ENCODE data around the gene UPK2.

UPK2 gene

DNA sequence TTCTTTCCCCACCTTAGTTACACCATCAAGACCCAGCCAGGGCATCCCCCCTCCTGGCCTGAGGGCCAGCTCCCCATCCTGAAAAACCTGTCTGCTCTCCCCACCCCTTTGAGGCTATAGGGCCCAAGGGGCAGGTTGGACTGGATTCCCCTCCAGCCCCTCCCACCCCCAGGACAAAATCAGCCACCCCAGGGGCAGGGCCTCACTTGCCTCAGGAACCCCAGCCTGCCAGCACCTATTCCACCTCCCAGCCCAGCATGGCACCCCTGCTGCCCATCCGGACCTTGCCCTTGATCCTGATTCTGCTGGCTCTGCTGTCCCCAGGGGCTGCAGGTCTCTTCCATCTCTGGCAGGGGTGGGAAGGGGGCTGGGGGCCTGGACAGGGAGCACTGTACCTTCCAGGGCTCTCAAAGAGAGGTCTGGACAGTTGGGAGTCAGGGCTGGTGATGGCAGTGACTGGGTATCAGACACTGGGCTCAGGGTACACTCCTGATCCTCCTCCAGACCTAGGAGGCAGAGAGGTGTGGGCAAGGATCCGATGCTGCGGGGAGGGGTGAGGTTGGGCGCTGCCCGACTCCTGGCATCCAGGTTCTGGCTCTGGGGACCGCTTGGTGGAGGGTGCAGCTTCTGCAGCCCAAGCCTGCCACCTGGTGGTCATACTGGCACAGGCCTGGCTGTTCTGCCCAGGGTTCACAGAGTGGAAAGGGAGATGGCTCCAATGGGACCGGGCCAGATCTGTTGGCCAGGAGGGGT, at the start of gene UPK2:
UPK2 (plus strand) TSS at position 205 of the 753 bp plus-strand sequence; CDS start at position 258, 53 bp downstream.
- FAIRE-seq (no peak), DNase-seq (ENCODE audit: low spot score) (peak; percentile 88)

DNA sequence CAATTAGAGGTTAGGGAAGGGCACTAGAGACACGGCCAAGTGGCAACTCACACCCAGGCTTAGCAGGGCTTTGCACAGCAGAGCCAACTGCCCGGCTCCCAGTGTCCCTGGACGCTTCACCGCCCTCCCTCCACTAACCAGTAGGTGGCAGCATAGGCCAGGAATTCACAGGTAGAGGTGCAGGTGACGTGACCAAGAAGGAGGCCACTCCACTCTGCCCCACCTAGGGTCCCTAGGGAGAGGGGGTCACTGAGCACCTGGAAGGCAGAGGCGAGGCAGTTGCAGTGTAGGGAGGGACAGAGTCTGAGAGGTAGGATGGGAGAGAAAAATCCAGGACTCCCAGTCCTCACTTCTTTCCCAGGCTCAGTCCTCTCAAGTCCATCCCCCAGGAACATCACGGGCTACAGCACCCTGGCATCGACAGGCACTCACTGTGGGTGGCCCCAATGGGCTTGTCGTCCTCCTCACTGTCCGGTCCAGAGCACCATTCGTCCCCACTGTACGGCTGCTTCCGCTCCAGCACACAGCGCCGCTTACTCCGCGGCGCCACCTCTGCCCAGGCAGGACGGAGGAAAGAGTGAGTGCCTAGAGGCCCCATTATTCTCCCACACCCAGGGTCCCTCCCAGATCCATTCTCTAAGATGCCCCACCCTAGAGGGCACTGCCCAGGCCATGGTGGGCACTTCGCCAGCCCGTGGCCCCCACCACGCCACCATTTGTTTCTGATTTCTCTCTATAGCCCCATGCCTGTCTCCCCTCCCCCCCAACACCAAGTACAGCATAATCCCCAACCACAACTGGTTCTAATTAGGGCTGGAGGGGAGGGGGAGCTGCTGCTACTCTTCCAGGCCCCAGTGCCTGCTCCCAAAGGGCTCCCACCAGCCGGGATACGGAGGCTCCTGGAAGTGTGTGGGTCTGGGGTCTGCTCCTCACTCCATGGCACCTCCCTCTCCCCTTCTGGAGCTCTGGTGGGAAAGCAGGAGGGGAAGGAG, 48.8 kb upstream of the UPK2 start:
- FAIRE-seq (no peak), DNase-seq (ENCODE audit: low spot score) (peak; percentile 61)

DNA sequence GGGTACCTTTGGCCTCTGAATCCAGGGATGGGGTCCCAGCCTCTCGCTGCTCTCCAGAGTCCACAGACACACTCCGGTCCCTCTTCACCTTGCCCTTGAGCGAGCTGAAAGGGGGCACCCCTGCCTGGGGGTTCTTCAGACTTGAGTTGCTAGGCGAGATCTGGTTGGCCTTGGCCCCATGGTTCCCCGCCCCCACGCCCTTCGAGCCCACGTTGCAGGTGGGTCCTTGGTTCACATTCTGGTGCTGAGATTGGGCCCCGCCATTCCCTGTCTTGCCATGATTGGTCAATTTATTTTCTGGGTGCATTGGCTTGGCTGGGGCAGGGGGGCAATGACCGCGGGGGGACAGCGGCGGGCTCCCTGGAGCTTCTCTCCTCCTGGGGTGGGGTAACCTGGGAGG, 47.8 kb upstream of the UPK2 start:
- FAIRE-seq: no peak
- no peak for DNase-seq (ENCODE audit: low spot score)

- DNase-seq (ENCODE audit: low spot score): peak; percentile 71
- no peak for FAIRE-seq
Measured at GRCh38 chr11:118908901-118909618, 47.0 kb upstream of the UPK2 start.

GRCh38 chr11:118909619-118910308, 46.3 kb upstream of the UPK2 start:
- FAIRE-seq (no peak), DNase-seq (ENCODE audit: low spot score) (no peak)

DNA sequence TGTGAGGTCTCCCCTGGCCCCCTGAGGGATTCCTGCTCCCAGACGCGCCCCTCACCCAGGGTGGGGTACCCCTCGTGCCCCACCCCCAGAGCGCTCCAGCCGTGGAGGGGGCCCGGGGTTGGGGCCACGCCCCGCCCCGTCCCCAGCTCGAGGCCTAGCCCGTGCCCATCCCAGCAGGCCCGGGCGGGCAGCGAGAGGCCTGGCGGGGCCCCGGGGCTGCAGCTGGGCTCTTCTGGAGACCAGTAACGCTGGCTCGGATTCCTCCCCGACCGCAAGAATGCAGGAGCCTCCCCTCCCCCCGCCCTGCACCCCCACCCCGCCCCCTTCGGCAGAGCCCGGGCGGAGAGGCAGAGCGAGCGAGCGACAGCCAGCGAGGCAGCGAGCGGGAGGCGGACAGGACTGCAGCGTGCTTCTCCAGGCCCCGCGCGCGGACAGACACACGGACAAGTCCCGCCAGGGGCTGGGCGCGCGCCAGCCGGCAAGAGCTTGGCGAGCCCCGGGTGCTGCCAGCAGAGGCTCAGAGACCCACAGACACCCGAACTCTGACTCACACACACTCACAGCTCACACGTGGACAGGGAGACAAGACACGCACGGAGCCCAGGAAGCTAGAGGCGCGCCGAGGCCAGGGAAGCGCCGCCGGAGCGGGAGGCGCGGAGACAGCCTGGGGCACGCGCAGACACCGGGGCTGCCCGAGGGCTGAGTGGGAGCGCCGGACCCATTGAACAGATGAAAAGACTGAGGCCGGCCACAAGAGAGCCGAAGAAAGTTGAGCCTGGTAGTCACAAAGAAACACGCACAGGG, 45.6 kb upstream of the UPK2 start:
- FAIRE-seq (no peak), DNase-seq (ENCODE audit: low spot score) (peak; percentile 74)

- DNase-seq (ENCODE audit: low spot score): no peak
Measured at GRCh38 chr11:118911113-118911879, 44.8 kb upstream of the UPK2 start.

DNA sequence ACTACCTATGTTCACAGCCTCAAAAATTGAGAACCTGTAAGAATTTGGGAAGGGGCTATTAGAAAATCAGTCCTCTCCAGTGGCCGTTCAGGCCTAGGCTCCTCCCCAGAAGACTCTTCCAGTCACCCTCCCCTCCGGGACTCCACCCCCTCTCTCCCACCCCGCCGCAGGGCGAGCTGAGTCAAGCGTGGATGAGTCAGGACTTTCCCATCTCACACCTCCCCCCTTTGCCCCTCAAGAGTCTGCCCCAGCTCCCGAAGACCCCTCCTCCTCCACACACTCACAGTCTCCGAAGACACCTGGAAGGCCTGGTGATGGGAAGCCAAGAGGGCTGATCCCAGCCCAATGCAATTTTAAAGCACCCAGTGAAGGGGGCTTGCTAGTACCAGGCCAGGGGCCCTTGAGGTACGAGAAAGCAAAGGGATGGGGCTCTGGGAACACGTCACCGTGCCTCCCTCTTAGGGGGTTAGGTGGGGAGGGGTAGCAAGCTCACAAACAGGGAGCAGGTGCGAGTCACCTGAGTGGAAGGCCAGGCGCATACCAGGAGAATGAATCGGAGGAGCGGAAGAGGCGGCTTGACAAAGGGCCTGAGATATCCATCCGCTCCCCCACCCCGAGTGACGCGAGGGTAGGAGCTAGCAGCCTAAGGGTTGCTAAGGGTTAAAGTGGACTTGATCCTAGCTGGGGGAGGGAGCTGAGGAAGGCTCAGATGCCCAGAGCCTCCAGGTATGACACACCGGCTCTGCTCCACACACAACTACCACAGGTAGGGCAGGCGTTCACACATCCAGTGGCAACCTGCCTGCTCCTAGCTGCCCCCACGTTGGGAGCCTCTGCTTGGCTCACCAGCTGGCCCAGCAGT, 44.0 kb upstream of the UPK2 start:
- FAIRE-seq (peak; percentile 40), DNase-seq (ENCODE audit: low spot score) (peak; percentile 74)

More at GRCh38 chr11:118911113-118911879, 44.8 kb upstream of the UPK2 start:
- no peak for FAIRE-seq

GRCh38 chr11:118912742-118913410, 43.2 kb upstream of the UPK2 start:
- DNase-seq (ENCODE audit: low spot score) (no peak), FAIRE-seq (no peak)

DNA sequence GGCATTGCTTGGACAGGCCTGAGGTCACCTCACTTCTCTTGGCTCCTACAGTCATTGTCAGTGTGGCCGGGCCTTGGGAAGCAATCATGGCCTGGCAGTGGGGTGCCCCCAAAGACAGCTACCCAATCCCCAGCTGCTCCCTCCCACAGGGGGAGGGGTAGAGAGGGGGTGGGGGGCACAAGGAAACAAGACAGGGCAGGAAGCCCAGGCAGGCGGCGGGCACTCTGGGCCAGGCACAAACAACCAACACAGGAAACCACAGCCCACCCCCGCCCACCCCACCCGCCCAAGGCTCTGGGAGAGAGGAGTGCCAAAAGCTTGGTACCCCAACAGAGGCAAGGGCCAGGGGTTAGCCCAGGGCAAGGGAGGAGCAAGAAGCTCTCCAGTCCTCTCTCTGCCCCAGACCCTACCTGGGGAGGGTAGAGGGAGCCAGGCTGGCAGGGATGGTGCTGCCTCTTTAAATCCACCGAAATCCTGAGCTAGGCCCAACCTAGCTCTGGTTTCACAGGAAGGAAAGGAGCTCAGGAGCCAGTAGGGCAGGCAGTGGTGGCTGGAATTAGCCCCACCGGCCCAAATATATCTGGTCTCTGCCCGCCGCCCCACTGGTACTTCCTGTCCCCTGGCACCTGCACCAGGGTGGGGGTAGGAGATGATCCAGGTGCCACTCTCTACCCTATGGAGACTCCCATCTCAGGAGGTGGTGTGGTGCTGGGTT, 42.5 kb upstream of the UPK2 start:
- no peak for FAIRE-seq

GRCh38 chr11:118914178-118914918, 41.8 kb upstream of the UPK2 start:
- DNase-seq (ENCODE audit: low spot score) (peak; percentile 62), FAIRE-seq (peak; percentile 42)

More for the DNA sequence above, 42.5 kb upstream of the UPK2 start:
- DNase-seq (ENCODE audit: low spot score): no peak

DNA sequence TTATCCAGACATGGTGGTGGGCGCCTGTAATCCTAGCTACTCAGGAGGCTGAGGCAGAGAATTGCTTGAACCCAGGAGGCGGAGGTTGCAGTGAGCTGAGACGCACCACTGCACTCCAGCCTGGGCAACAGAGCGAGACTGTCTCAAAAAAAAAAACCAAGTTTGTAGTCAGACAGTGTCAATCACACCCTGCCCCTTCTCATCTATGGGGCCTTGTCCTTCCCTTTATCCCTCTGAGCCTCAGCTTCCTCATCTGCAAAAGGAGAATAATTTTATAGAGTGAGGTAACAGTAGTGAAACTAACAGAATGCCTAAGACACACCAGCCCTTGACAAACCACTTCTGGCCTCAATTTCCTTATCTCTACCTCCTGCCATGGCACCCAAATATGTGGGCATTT, 41.1 kb upstream of the UPK2 start:
- no peak for FAIRE-seq
- no peak for DNase-seq (ENCODE audit: low spot score)

DNA sequence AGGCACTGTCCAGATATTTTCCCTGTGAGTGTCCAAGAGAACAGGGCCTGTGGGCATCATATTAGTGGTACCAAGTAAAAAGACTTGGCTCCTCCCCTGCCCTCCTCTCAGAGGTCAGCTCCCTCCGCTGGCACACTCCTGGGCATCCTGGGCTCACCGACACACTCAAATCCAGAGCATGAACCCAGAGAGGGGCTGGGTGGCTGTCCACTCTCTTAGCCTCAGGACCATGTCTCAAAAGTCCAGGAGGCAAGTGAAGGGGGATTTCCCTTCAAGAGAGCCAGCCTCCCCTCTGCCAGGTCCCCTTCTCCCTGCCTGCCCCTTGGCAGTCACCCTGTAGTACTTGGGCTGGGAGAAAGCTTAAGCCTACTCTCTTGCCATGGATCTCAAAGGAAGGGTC, 40.7 kb upstream of the UPK2 start:
- DNase-seq (ENCODE audit: low spot score) (no peak), FAIRE-seq (no peak)

DNA sequence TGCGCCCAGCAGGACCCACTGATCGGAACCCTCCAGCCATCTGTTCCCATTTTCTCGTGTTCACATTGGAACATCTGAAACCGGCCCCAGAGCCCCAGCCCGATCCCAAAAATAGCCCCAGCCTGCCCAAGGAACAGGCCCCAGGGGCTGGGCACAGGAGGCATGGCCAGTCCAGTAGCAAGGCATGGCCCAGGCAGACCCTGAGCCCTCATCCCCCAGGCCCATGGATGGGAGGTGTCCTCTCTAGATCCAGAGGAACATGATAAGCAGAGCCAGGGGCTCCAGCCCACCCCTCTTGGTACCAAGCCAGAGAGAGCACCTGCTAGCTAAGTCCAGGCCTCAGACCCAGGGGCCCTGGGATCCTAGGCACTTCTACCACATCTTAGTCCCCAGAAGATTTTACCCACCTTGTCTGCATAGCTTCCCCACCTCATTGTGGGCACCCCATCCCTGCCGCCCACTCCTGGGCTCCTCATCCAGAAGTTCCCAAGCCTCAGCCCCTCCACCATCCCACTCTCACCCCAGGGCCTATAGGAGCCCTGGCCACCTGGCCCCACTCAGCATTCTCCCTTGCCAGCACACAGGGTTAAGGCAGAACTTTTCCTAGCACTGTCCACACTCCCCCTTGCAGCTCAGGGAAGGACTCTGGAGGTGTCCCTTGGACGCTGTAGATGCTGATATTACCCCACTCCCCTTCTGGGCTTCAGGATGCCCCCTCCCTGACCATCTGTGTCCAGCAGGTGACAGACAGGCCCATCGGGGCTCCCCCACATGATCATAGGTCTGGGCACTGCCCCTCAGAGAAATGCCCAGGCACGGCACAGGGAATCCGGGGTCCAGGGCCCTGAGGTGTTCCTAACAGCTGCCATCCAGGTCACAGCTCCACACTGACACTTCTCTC, 39.9 kb upstream of the UPK2 start:
- no peak for DNase-seq (ENCODE audit: low spot score)
- FAIRE-seq: no peak

DNA sequence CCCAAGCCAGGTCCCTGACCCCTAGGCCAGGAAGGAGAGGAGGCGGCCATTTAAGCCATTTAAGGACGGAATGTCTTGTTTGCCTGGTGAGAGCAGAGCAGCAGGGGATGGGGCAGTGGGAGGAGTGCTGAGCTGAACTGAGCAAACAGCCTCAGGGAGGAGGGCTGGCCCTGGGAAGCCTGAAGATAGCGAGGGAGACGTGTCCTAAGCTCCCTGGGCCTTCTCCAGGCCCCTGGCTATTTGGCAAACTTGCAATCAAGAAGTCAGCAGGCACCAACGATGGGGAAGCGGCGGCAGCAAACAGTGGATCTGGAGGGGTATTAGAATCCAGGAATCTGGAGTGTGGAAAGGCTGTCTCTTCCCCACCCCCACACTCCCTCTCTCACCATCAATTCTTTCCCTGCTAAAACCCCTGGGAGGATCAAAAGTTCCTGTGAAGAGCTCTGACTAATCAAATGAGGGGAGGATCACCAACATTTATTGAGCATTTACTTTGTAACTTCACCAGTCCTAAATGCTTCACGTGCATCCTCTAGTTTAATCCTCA, 39.2 kb upstream of the UPK2 start:
- FAIRE-seq (no peak), DNase-seq (ENCODE audit: low spot score) (no peak)
